Osteocyte (in vitro differentiated cells): Measurements from ENCODE around the gene RIPOR3. TPM values are rescaled to one million over a fixed set of nuclear protein-coding genes. Genes with fewer than 3 reads are reported as not detected.
"Not testable (repeated sequence)": the region's sequence is repeated elsewhere in the genome, so short reads cannot be mapped to it uniquely, and the experiment has no call there.

Experiments used
- DNase-seq: peaks from one replicate; pipeline ENCODE4 v3.0.0; 2021; ENCODE audit warnings: mixed read lengths; ENCODE audit not compliant: unreplicated experiment; ENCODE audit errors: extremely low spot score
- H3K27ac Mint-ChIP-seq: one replicate; pipeline ENCODE4 v1.8.0; 2021; ENCODE audit warnings: mild to moderate bottlenecking, mixed read lengths; ENCODE audit not compliant: unreplicated experiment
- H3K27me3 Mint-ChIP-seq: one replicate; pipeline ENCODE4 v1.8.0; 2021; ENCODE audit warnings: mixed read lengths; ENCODE audit not compliant: unreplicated experiment
- H3K36me3 Mint-ChIP-seq: one replicate; pipeline ENCODE4 v1.8.0; 2021; ENCODE audit warnings: mixed read lengths; ENCODE audit not compliant: unreplicated experiment
- H3K4me1 Mint-ChIP-seq: one replicate; pipeline ENCODE4 v1.8.0; 2021; ENCODE audit warnings: mixed read lengths; ENCODE audit not compliant: unreplicated experiment
- H3K4me3 Mint-ChIP-seq: one replicate; pipeline ENCODE4 v1.8.0; 2021; ENCODE audit warnings: mild to moderate bottlenecking, moderate library complexity, mixed read lengths; ENCODE audit not compliant: unreplicated experiment
- H3K9me3 Mint-ChIP-seq: one replicate; pipeline ENCODE4 v1.8.0; 2021; ENCODE audit warnings: mixed read lengths; ENCODE audit not compliant: unreplicated experiment
- total RNA-seq: library from RNA; stranded (reverse); gene quantifications from 2 replicates; pipeline ENCODE4 v1.2.1, GENCODE V29; 2021
- TF ChIP-seq, protein P1 (sequence below): fragments of 200-600 bp; sonication (generic); IDR thresholded peaks from 2 replicates; pipeline ENCODE4 v1.5.0; 2021; ENCODE audit warnings: antibody characterized with exemption, mild to moderate bottlenecking, moderate library complexity

Gene RIPOR3
- total RNA-seq, 1 donor from 2014 or later = 0.11 TPM

DNA sequence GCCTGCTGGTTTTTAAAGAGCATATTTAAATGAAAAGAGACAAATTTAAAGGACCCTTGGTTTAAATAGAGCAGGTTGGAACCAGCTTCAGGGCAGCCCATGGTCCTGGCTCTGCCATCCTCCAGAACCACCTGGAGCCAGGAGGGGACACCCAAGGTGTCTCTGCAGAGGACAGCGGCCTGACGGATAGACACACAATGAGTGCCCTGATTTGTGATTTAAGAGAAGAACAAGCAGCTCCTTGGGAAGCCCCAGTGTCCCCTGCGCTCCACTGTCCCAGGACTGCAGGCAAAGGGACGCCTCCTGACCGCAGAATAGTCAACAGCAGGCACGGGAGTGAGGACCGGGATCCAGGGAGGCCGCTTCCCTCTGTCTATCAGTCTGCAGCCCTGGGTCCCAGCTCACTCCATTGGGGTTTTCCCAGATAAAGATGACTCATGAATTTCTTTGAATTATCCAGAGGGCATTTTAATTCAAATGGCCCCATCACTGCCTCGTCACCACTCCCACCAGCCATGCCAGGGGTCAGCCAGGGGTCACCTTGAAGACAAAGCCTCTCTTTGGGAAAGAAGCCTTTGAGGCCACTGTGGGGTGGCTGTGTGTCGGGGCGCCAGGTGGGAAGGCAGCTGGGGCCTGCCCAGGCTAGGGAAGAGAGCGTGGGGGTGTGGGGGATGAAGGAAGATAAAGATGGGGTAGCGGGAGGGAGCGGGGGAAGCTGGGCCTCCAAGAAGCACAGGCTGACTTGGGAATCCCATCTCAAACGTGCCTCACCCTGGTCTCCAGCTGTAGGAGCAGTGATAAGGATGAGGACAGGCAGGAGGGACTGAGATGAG is 53.1 kb downstream of the RIPOR3 start:
- Mint-ChIP-seq H3K27me3 (peaks cover 18% of the 10 kb centered on the region), H3K4me1 (peaks cover 39% of the 10 kb centered on the region)
- H3K36me3 Mint-ChIP-seq, H3K4me3 Mint-ChIP-seq, H3K9me3 Mint-ChIP-seq, DNase-seq, H3K27ac Mint-ChIP-seq: not testable (repeated sequence)

DNA sequence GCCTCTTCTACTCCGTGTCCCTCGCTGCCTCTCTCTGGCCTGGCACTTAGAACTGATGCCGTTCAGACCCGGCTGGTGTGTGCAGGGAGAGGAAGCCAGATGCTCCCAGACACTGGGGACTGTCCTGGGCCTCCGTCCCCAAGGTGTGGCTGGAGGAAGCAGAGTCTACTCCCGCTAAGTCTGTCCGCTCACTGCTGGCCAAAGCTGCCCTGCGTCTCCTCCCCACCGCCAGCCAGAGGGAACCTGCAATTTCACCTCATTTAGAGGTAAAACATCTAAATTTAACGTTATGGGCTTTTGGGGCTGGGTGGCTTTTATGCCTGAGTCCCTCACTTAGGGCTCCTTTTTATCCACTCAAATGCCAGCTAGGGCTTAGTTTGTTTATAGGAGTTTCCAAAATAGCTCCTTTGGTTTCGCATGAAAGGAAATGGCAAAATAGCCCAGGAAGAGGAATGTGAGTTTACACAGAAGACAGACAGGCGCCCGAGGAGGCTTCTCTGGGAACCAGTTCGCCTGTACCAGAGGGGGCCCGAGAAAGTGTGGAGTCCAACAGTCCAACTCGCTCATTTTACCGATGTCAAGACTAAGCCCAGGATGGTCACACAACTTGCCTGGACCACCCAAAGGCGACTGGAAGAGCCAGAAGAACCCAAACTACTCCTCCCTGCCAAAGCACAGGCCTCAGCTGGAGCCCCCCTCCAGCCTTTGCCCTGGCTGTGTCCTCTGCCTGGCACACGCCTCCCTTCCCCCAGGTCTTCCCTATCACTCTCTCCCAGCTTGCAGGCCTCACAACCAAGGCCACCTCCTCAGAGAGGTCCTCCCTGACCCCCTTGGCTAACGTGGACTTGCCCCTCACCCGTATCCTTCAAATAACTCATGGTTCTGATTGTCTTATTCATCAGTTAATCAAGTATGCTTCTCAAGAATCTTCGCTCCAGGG is 54.5 kb downstream of the RIPOR3 start:
- H3K27ac Mint-ChIP-seq = peak overlapping the region; percentile 57
- no peak overlapping the region for H3K4me3 Mint-ChIP-seq
- no peaks in the 10 kb centered on the region for H3K36me3 Mint-ChIP-seq
- TF ChIP-seq, protein P1, sequence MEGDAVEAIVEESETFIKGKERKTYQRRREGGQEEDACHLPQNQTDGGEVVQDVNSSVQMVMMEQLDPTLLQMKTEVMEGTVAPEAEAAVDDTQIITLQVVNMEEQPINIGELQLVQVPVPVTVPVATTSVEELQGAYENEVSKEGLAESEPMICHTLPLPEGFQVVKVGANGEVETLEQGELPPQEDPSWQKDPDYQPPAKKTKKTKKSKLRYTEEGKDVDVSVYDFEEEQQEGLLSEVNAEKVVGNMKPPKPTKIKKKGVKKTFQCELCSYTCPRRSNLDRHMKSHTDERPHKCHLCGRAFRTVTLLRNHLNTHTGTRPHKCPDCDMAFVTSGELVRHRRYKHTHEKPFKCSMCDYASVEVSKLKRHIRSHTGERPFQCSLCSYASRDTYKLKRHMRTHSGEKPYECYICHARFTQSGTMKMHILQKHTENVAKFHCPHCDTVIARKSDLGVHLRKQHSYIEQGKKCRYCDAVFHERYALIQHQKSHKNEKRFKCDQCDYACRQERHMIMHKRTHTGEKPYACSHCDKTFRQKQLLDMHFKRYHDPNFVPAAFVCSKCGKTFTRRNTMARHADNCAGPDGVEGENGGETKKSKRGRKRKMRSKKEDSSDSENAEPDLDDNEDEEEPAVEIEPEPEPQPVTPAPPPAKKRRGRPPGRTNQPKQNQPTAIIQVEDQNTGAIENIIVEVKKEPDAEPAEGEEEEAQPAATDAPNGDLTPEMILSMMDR = no peak
- peaks cover 25% of the 10 kb centered on the region for H3K27me3 Mint-ChIP-seq
- peaks cover 31% of the 10 kb centered on the region for H3K4me1 Mint-ChIP-seq
- H3K9me3 Mint-ChIP-seq = no peaks in the 10 kb centered on the region
- no peak for DNase-seq

DNA sequence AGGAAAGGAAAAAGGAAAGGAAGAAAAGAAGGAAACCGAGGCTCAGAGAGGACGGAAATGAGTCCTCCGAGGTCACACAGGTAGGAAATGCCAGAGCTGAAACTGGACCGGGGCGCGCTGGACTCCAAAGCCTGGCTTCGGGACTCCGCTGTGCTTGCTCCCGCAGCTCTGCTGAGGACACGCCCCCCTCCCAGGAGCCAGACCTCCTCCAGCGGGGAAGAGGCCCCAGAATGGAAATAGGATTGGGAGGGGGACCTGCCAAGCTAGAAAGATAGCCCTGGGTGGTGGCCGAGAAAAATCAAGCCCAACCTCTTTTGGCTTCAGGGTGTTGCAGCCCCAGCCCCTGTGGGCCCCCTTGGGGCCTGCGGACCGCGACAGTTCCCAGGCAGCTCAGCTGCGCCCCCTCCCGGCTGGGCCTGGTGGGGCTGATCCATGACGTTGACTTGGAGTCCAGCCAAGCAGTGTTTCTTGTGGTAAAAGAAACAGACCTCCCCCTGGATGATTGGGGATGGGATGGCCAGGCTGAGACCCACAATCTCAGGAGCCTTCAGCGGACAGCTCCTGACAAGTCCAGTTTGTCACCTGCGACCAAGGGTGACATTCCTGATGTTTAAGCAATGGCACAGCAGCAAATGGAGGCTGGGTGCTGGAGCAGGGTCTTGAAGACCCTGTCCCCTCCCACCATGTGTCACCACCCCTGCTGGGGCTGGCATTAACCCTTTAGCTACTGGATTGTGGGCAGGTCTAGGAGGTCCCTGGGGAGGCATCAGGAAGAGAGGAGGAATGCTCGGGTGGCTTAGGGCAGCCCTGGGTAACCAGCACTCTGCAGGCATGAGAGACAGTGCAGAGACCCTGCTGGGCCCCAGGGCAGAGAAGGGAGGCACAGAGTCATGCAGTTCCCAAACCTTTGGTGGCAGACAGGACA is 55.4 kb downstream of the RIPOR3 start:
- Mint-ChIP-seq H3K4me1 (peaks cover 29% of the 10 kb centered on the region), H3K9me3 (no peaks in the 10 kb centered on the region), H3K36me3 (no peaks in the 10 kb centered on the region), H3K27ac (no peak overlapping the region), H3K27me3 (peaks cover 28% of the 10 kb centered on the region), H3K4me3 (no peak overlapping the region)
- TF ChIP-seq, protein P1 = peak; percentile 81
- DNase-seq = peak; percentile 89

DNA sequence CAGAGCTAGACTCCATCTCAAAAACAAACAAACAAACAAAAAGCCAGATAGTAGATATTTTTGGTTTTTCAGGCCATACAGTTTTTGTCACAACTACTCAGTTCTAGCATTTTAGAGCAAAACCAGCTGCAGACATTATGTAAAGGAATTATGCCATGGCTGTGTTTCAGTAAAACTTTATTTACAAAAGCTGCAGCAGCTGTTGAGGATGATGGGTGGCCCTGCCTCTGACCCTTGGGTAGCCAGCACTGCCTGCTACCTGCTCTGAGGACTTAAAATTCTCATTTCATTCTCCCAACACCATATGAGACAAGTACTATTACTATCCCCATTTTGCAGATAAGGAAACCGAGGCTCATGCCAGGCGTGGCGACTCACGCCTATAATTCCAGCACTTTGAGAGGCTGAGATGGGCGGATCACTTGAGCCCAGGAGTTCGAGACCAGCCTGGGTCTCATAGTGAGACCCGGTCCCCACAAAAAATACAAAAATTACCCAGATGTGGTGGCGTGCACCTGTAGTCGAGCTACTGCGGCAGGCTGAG is 56.3 kb downstream of the RIPOR3 start:
- TF ChIP-seq, protein P1 = no peak
- no peaks in the 10 kb centered on the region for H3K36me3 Mint-ChIP-seq
- no peak overlapping the region for H3K27ac Mint-ChIP-seq
- DNase-seq = no peak
- peaks cover 28% of the 10 kb centered on the region for H3K27me3 Mint-ChIP-seq
- H3K4me1 Mint-ChIP-seq = peaks cover 29% of the 10 kb centered on the region
- no peak overlapping the region for H3K4me3 Mint-ChIP-seq
- no peaks in the 10 kb centered on the region for H3K9me3 Mint-ChIP-seq

DNA sequence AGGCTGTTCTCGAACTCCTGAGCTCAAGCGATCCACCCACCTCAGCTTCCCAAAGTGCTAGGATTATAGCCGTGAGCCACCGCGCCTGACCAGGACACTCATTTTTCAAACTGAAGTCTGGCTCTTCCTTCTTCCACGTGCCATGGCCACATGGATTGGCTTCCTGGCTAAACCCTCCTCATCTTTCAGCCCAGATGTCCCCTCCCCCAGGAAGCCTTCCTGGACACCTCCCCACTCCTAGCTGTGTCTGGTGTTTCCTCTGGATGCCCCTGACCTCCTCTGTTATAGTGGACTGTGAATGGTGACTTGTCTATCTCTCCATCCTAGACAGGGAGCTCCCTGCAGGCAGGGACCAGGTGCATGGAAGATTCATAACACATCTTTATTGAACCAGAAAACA is 57.2 kb downstream of the RIPOR3 start:
- no peak for DNase-seq
- Mint-ChIP-seq H3K4me3 (no peak overlapping the region), H3K9me3 (no peaks in the 10 kb centered on the region), H3K36me3 (no peaks in the 10 kb centered on the region), H3K27ac (no peak overlapping the region), H3K27me3 (peaks cover 28% of the 10 kb centered on the region), H3K4me1 (peaks cover 29% of the 10 kb centered on the region)
- TF ChIP-seq, protein P1 = no peak
